ENCODE data around the gene PCSK5.

PCSK5 gene

GRCh38 chr9:75974016-75974766, 83.7 kb downstream of the PCSK5 start:
- no peak for DNase-seq

GRCh38 chr9:75975071-75975470, 84.6 kb downstream of the PCSK5 start:
- DNase-seq, result no peak

- DNase-seq, result no peak
Observed at GRCh38 chr9:75976549-75976948, 86.1 kb downstream of the PCSK5 start.

- DNase-seq, result no peak
Observed at GRCh38 chr9:75979362-75979761, 88.9 kb downstream of the PCSK5 start.

- no peak for DNase-seq
Observed at GRCh38 chr9:75983319-75984045, 93.0 kb downstream of the PCSK5 start.

- DNase-seq, result no peak
Observed at GRCh38 chr9:75985515-75985914, 95.0 kb downstream of the PCSK5 start.

GRCh38 chr9:75988663-75989062, 98.2 kb downstream of the PCSK5 start:
- no peak for DNase-seq

GRCh38 chr9:75990156-75990555, 99.7 kb downstream of the PCSK5 start:
- DNase-seq, result no peak

- DNase-seq, result no peak
Observed at GRCh38 chr9:75990576-75991304, 100.3 kb downstream of the PCSK5 start.

- no peak for DNase-seq
Observed at GRCh38 chr9:75992482-75993206, 102.2 kb downstream of the PCSK5 start.

GRCh38 chr9:75993434-75993833, 103.0 kb downstream of the PCSK5 start:
- DNase-seq, result no peak

- DNase-seq, result no peak
Observed at GRCh38 chr9:75995066-75995465, 104.6 kb downstream of the PCSK5 start.

- DNase-seq, result no peak
Observed at GRCh38 chr9:75996726-75997125, 106.3 kb downstream of the PCSK5 start.

- no peak for DNase-seq
Observed at GRCh38 chr9:75997206-75997605, 106.7 kb downstream of the PCSK5 start.

GRCh38 chr9:75998096-75998780, 107.8 kb downstream of the PCSK5 start:
- DNase-seq, result no peak

GRCh38 chr9:76001459-76001858, 111.0 kb downstream of the PCSK5 start:
- DNase-seq, result no peak

- DNase-seq, result no peak
Observed at GRCh38 chr9:76003041-76003440, 112.6 kb downstream of the PCSK5 start.

- DNase-seq, result no peak
Observed at GRCh38 chr9:76004526-76004925, 114.1 kb downstream of the PCSK5 start.

- no peak for DNase-seq
Observed at GRCh38 chr9:76007935-76008334, 117.5 kb downstream of the PCSK5 start.

- no peak for DNase-seq
Observed at GRCh38 chr9:76013809-76014208, 123.3 kb downstream of the PCSK5 start.

GRCh38 chr9:76018235-76018634, 127.8 kb downstream of the PCSK5 start:
- DNase-seq, result no peak

GRCh38 chr9:76018761-76019160, 128.3 kb downstream of the PCSK5 start:
- DNase-seq, result no peak

GRCh38 chr9:76020652-76021051, 130.2 kb downstream of the PCSK5 start:
- no peak for DNase-seq
